ENCODE measurements around the gene DLST.

DNA sequence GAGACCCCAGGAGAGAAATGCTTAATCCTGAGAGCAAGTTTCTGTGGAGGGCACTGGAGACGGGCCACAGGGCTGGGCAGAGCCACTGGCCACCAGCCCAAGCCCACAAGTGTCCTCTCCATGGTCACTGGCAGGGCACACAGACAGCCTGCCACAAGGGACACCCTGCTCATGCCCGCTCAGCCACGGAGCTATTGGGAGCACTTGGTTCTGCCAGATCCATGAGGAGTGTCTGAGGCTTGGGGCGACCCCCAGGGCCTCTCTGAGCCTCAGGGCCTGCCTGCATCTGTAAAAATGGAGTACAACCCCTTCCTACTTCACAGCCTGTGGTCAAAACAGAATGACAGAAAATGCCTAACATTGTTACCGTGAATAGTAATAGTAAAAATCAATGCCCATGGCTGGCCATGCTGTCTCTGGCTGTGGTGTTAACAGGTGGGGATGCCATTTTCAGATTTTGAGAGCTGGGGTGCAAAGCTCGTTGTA lies 70.5 kb downstream of the DLST start:
- TF ChIP-seq, protein P1, sequence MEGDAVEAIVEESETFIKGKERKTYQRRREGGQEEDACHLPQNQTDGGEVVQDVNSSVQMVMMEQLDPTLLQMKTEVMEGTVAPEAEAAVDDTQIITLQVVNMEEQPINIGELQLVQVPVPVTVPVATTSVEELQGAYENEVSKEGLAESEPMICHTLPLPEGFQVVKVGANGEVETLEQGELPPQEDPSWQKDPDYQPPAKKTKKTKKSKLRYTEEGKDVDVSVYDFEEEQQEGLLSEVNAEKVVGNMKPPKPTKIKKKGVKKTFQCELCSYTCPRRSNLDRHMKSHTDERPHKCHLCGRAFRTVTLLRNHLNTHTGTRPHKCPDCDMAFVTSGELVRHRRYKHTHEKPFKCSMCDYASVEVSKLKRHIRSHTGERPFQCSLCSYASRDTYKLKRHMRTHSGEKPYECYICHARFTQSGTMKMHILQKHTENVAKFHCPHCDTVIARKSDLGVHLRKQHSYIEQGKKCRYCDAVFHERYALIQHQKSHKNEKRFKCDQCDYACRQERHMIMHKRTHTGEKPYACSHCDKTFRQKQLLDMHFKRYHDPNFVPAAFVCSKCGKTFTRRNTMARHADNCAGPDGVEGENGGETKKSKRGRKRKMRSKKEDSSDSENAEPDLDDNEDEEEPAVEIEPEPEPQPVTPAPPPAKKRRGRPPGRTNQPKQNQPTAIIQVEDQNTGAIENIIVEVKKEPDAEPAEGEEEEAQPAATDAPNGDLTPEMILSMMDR (IDR thresholded peaks at IDR 0.05) = no peak
- no peak for TF ChIP-seq POLR2A (IDR thresholded peaks at IDR 0.05)
